Measurements from ENCODE around the gene XYLT1.

XYLT1 gene

DNA sequence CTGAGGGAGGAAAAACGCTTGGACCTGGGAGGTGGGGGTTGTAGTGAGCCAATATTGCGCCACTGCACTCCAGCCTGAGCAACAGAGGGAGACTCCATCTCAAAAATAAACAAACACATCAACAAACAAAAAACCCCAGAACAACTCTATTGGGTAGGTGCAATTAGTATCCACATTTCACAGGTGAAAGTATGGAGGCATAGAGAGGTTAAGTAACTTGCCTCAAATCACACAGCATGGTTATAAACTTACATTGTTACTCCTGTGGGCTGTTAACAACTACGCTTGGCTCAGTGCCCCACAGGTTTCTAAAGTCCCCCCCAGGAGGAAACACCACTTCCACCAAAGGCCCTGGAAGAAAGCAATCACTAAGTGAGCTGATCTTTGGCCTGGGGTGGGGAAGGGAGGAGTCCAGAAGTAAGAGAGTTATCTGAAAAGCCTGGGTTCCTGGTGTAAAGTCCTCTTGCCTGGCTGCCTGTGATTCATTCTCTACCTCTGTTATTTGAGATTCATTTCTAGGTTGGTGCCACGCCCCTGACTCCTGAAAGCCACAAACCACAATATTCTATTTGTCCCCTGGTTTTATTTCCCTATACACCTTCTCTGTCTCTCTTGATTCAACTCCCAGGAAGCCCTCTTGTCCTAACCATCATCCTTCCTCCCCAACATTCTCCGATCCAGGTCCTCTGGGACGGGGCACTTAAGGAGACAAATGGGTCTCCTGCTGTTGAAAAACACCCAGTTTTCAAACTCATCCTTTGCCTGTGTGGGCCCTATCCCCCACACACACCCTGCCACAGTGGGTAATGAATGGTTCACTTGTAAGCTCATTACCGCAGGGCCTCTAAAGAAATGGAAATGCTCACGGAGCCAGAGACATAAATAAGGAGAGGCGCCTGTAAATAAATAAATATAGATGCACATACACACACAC lies 195.4 kb downstream of the XYLT1 start:
- FAIRE-seq = no peak

GRCh38 chr16:17273142-17273561 lies 197.6 kb downstream of the XYLT1 start:
- FAIRE-seq = no peak

GRCh38 chr16:17272716-17273115 lies 198.0 kb downstream of the XYLT1 start:
- FAIRE-seq = no peak

GRCh38 chr16:17271687-17272086 lies 199.1 kb downstream of the XYLT1 start:
- no peak for FAIRE-seq

DNA sequence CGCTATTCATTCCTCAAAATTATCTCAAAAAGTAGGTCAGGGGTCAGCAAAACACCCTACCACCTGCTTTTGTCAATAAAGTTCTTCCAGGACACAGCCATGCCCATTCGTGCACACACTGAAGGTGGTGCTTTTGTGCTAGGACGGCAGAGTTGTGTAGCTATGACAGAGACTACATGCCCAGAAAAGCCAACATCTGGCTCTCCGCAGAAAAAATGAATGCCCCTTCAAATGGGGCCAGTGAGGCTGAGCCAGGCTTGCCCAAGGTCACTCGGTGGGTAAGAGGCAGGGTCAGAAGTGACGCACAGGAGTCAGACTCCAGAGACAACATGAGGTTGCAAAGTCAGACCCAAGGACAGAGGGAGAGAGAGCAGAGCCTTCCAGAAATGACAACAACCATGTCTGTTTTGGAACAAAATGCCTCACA lies 200.1 kb downstream of the XYLT1 start:
- FAIRE-seq = no peak

GRCh38 chr16:17270111-17270510 lies 200.6 kb downstream of the XYLT1 start:
- FAIRE-seq = no peak

DNA sequence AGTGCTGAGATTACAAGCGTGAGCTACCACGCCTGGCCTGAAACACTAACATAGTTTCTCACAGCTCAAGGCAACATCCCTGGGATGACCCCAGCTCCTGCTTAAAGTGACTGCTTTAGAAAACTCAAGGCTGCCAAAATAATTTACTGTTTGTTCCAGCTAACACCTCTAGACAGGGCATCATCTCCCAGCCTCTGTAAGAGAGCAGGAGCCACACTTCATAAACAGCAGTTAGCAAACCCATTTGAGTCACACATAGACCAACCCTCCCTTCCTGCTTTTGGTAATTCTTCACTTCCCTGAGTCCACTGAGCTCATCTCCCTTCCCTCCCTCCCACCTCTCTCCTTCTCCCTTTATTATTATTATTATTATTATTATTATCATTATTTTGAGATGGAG lies 201.3 kb downstream of the XYLT1 start:
- no peak for FAIRE-seq

GRCh38 chr16:17266608-17267313 lies 204.0 kb downstream of the XYLT1 start:
- no peak for FAIRE-seq

DNA sequence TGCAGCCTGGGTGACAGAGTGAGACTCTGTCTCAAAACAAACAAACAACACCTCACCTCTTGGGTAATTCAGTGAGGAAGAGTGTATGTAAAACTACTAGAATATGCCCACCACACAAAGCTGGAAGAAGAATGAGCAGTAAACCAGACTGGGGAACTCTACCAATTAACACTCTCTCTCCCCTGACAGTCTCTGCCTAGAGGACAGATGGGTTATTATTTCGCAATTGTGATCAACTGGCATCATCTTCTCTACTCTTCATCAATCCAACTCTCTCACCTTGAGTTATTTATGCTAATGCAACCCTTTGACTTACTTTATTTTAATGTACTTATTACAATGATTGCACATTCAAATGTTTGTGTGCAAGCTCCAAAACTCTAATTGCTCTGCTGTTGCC lies 205.6 kb downstream of the XYLT1 start:
- FAIRE-seq = no peak

GRCh38 chr16:17261197-17261858 lies 209.4 kb downstream of the XYLT1 start:
- no peak for FAIRE-seq

DNA sequence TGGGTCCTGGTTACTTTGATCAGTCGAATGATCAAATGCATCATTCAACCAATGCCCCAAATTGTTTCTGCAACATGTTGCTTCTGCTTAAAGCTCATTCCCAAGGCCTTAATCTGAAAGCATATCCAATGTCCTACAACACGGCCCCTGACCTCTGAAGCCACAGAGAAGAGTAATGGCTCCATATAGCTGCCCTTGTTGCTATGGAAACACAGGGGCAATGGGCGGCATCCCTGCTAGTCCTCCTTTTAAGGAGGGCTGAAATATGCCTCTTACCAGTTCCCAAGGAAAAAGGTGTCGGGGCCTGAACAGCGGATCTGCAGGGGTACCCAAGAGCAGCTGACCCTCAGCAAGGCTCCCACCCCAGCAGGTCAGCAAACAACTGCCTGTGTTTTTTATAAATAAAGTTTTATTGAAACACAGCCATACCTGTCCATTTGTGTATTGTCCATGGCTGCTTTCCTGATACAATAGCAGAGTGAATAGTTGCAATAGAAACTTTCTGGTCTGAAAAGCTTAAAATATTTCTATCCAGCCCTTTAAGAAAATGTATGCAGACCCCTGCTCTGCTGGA lies 210.4 kb downstream of the XYLT1 start:
- FAIRE-seq = no peak

DNA sequence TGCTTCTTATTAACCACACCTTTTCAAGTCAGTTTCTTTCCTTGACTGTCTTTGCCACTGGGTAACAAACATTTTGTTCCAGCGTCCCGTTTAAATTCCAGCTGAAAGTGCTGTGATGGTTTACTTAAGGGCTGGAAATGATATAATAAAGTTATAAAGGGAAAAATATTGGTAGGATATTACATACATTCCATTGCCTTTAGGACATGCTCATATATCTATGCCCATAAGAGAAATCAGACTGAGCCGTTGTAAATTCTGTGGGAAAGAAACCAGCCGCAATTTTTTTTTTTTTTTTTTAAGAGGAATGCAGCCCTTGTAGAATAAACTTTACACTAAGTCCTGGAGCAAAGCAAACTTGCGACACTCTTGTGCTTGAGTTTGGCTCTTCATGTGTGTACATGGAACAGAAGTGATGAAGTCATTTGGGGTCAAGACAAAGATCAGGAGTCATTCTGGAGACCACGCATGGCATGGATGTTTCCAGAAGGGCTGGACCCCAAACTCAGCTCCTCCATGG lies 210.9 kb downstream of the XYLT1 start:
- no peak for FAIRE-seq

DNA sequence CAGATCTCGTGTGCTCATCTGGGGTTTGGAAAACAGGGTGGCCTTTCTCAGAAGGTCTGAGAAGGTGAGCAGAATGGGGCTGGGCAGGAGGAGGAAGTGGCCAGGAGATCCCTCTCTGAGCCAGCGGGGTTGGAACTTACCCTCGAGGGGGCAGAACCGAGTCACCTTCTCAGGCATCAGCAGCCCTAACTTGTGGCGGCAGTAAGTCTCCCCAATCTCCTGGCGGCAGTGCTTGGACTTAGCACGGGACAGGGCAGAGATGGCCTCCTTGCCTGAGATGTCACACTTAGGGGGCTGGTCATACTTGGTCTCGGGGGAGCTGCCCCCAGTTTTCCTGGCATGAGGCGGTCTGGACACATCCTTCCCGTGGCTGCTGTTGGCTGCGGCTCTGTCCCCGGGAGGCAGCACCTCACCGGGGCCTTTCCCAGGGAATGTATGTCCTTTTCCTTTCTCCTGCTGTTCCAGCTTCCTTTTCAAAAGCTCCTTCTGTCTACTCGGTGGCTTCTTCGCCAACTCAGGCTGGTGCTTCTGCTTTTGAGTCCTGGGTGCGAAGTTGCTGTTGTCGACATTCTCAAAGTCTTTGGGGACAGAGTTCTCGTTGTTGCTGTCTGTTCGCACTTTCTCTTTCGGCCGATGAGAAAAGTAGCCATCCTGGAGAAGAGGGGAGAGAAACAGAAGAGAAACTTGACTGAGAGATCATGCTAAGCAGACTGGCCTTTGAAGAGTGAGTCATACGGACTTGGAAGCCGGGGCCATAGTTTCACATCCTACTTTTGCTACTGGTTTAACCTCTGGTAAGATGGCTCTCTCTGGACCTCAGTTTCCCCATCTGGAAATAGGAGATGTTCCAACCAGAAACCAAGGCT lies 211.7 kb downstream of the XYLT1 start:
- FAIRE-seq = no peak

DNA sequence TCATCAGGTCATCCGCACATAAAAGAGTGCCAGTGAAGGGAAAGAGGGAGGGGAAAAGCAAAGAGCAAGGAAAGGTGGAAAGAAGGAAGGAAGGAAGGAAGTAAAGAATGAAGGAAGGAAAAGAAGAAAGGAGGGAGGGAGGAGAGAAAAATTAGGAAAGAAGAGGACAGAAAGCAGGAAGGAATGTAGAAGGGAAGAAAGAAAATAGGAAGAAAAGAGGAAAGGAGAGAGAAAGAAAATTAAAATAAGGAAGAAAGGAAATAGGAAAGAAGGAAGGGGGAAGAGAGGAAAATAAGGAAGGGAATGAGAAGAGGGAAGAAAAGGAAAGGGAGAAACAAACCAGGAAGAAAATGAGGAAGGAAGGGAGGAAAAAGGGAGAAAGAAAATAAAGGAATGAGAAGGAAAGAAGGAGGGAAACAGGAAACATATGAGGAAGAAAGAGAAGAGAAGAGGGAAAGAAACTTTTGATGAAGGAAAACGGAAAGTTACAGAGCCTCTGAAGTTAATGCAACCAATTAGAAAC lies 212.6 kb downstream of the XYLT1 start:
- no peak for FAIRE-seq

- no peak for FAIRE-seq
Measured at GRCh38 chr16:17257426-17258023, 213.2 kb downstream of the XYLT1 start.

DNA sequence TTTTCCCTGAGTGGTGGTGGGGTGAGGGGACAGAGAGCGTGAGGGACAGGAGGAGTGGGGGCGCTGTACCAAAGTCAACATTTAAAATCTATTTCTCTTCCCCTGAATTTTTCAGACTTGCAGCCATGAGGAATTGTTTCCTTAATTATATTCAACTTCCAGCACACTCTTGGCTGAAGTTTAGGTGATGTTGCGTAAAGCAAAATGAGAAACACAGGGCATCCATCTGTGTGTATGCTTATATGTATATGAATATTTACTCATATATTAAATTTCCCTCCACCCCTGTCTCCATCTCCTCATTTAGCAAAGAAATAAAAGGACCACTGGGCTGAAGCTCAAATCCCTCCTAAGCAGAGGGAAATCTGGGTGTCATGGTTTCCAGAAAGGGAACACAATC lies 218.1 kb downstream of the XYLT1 start:
- no peak for FAIRE-seq

DNA sequence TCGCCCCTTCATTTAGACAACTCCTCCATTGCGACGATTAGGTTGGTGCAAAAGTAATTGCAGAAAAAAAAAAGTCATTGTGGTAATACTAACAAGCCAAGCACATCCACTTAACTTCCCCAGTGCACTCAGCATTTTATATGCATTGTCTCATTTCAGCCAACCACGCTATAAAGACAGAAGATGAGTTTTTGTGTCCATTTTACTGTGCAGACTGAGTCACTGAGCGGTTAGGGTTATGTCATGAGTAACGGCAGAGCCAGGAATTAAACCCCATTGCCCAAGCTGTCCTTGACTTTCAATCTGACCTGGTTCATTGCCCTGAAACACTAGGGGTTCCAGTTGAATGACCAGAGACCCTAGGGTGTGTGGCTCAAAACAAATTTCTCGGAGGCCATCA lies 218.7 kb downstream of the XYLT1 start:
- FAIRE-seq = no peak

GRCh38 chr16:17251496-17251895 lies 219.3 kb downstream of the XYLT1 start:
- no peak for FAIRE-seq

DNA sequence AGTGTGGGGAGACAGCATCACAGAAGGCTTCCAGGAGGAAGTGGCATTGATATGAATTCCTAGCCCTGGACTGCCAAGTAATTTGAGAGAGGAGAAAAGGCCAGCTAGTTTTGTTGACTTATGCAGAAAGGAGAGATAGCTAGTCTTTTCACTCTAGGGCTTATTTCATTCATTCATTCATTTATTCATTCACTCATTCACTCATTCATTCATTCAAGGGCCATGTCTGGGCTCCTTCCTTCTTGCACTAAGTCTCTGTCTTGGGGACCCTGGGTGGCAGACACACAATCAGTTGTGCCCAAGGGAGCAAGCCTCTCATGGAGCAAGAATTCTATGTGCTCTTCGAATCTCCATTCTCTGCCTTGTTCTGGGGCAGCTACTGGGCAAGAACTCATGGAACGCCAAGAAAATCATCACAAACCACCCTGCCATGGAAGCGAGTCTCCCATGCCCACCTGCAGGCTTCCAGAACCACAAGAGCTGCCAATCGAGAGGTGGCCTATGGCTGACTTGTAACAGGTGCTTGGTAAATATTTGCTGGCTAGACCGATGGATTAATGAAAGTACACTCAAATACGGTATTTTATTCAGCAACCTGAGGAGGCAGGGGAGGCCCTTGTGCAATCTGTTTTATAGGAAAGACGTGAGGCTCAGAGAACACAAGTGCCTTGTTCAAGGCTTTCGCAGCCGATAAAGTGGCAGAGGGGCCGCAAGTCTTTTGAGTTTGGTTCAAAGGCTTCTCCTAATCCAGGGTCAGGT lies 223.6 kb downstream of the XYLT1 start:
- FAIRE-seq = no peak

DNA sequence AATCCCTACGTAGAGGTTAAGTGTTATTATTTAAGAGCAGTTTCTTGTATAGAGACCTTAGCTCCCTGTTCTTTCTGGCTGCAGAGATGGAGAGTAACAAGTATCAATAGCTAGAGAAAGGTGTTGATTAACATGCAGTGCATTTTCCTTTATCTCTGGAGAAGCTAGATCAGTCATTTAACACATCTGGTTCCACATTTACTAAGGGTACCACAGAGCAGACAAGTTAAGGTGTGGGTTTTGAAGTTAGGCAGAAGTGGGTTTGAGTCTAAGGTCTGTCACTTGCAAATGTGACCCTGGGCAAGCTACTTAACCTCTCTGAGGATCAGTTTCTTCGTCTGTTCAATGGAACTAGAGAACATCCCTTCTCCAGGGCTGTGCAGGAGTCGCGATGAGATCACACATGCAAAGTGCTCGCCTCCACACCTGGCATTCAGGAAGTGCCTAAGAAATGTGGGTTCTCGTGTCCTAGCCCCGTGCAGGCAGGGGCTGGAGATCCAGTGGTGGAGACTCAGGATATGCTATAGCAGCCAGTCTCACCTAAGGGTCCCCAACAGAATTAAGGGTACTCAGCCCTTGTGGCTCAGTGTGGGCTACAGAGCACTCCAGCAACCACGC lies 224.4 kb downstream of the XYLT1 start:
- no peak for FAIRE-seq
